Erythroblast (primary cell): ENCODE data around the gene GPR39.

Source experiments
- GATA1 ChIP-seq: IDR thresholded peaks from 2 replicates; pipeline ENCODE4 v1.6.1; 2011; ENCODE audit warnings: low read depth, mild to moderate bottlenecking, control low read depth, low read length, moderate library complexity
- POLR2A ChIP-seq: IDR thresholded peaks from 2 replicates; pipeline ENCODE4 v1.6.1; 2011; ENCODE audit warnings: mild to moderate bottlenecking, low read length

GRCh38 chr2:132462236-132462635, 45.6 kb downstream of the GPR39 start:
- TF ChIP-seq GATA1 (no peak), POLR2A (no peak)
